Measurements from ENCODE around the gene MRPL2. TPM values are rescaled to one million over a fixed set of nuclear protein-coding genes. Genes with fewer than 3 reads are reported as not detected.
A peak's percentile ranks its signal among the peaks of the same experiment; 100 is the strongest.

MRPL2 gene
- polyA plus RNA-seq, 3 donors, result 23.9 to 26.9 (median 26.3) TPM

- Histone ChIP-seq H3K4me3 (replicated peaks in 1 of 3; ENCODE audit: low read depth in 2 of 3, low read length in 3 of 3) (no peak overlapping the region), H3K79me2 (ENCODE audit: insufficient read depth, low read length) (peaks cover 62% of the 10 kb centered on the region), H3K27ac (ENCODE audit: low read depth in 1 of 2, low read length in 2 of 2) (no peak overlapping the region), H4K20me1 (ENCODE audit: insufficient read depth, low read length) (peaks cover 70% of the 10 kb centered on the region), H3K27me3 (ENCODE audit: control insufficient read depth in 2 of 2, insufficient read depth in 2 of 2, low read length in 2 of 2) (no peaks in the 10 kb centered on the region), H3K4me1 (ENCODE audit: control insufficient read depth in 1 of 2, insufficient read depth in 2 of 2, low read length in 2 of 2) (peaks cover 31 to 34% of the 10 kb centered on the region in 2 donors), H3K4me2 (replicated peaks; ENCODE audit: extremely low read depth, low read length, poor library complexity, severe bottlenecking) (no peak overlapping the region), H3K9ac (ENCODE audit: insufficient read depth, low read length, poor library complexity, severe bottlenecking) (no peak overlapping the region), H2AFZ (ENCODE audit: insufficient read depth, low read depth, low read length, poor library complexity, severe bottlenecking) (no peak overlapping the region), H3K36me3 (replicated peaks in 1 of 2; ENCODE audit: control insufficient read depth in 1 of 2, insufficient read depth in 2 of 2, low read length in 2 of 2) (peaks cover 36 to 41% of the 10 kb centered on the region in 2 donors), H3K9me3 (replicated peaks in 1 of 2; ENCODE audit: control insufficient read depth in 1 of 2, insufficient read depth in 1 of 2, low read length in 2 of 2) (no peaks in the 10 kb centered on the region)
- Mint-ChIP-seq H3K4me1 (peaks cover 33% of the 10 kb centered on the region), H3K27ac (peak overlapping the region in 4 of 7 donors; percentile 33 to 49 (median 40)), H3K9me3 (no peaks in the 10 kb centered on the region), H3K36me3 (peaks cover 37 to 54% of the 10 kb centered on the region in 2 donors), H3K27me3 (ENCODE audit: low read depth in 3 of 3) (peaks cover 0 to 3% (median 0%) of the 10 kb centered on the region in 3 donors), H3K4me3 (no peak overlapping the region)
- intact Hi-C loops (cut with micrococcal nuclease), result no loop called here
- 94% methylated on average over 2 of the region's 3 CpGs for WGBS (ENCODE audit: insufficient coverage)
- DNase-seq, result no peak
- TF ChIP-seq CTCF (IDR thresholded peaks at IDR 0.05), result no peak
Observed at GRCh38 chr6:43020052-43020705, 39.1 kb downstream of the MRPL2 start.

GRCh38 chr6:43019152-43019551, 40.1 kb downstream of the MRPL2 start:
- peaks cover 42% of the 10 kb centered on the region for H3K4me1 Mint-ChIP-seq
- H3K4me2 ChIP-seq (replicated peaks; ENCODE audit: extremely low read depth, low read length, poor library complexity, severe bottlenecking), result no peak overlapping the region
- peak overlapping the region in 3 of 7 donors; percentile 0 to 67 (median 48) for H3K27ac Mint-ChIP-seq

More at GRCh38 chr6:43019152-43019551, 40.1 kb downstream of the MRPL2 start:
- Mint-ChIP-seq H3K36me3 (peaks cover 27 to 44% of the 10 kb centered on the region in 2 donors), H3K9me3 (no peaks in the 10 kb centered on the region), H3K27me3 (ENCODE audit: low read depth in 3 of 3) (peaks cover 0 to 4% (median 0%) of the 10 kb centered on the region in 3 donors), H3K4me3 (no peak overlapping the region)
- H3K27ac ChIP-seq (ENCODE audit: low read depth in 1 of 2, low read length in 2 of 2), result no peak overlapping the region
- H4K20me1 ChIP-seq (ENCODE audit: insufficient read depth, low read length), result peaks cover 68% of the 10 kb centered on the region
- intact Hi-C loops (cut with micrococcal nuclease), result loop anchor here in 1 of 2 donors (10.0 kb wide), 2 partner anchors 114 to 496 kb away; partner anchors contain the start of genes LRRC73, POLR1C and YIPF3
- no peak overlapping the region for H3K9ac ChIP-seq (ENCODE audit: insufficient read depth, low read length, poor library complexity, severe bottlenecking)
- no peak overlapping the region for H3K4me3 ChIP-seq (replicated peaks in 1 of 3; ENCODE audit: low read depth in 2 of 3, low read length in 3 of 3)
- TF ChIP-seq CTCF (IDR thresholded peaks at IDR 0.05), result no peak
- H3K9me3 ChIP-seq (replicated peaks in 1 of 2; ENCODE audit: control insufficient read depth in 1 of 2, insufficient read depth in 1 of 2, low read length in 2 of 2), result no peaks in the 10 kb centered on the region
- peaks cover 63% of the 10 kb centered on the region for H3K79me2 ChIP-seq (ENCODE audit: insufficient read depth, low read length)
- no peaks in the 10 kb centered on the region for H3K27me3 ChIP-seq (ENCODE audit: control insufficient read depth in 2 of 2, insufficient read depth in 2 of 2, low read length in 2 of 2)
- DNase-seq, result no peak
- no peak overlapping the region for H2AFZ ChIP-seq (ENCODE audit: insufficient read depth, low read depth, low read length, poor library complexity, severe bottlenecking)
- 100% methylated on average over 2 of the region's 2 CpGs for WGBS (ENCODE audit: insufficient coverage)
- peaks cover 40 to 44% of the 10 kb centered on the region in 2 donors for H3K4me1 ChIP-seq (ENCODE audit: control insufficient read depth in 1 of 2, insufficient read depth in 2 of 2, low read length in 2 of 2)
- peaks cover 29 to 31% of the 10 kb centered on the region in 2 donors for H3K36me3 ChIP-seq (replicated peaks in 1 of 2; ENCODE audit: control insufficient read depth in 1 of 2, insufficient read depth in 2 of 2, low read length in 2 of 2)

All from CD14-positive monocyte (primary cell).